ENCODE measurements around the gene SMCR8.

DNA sequence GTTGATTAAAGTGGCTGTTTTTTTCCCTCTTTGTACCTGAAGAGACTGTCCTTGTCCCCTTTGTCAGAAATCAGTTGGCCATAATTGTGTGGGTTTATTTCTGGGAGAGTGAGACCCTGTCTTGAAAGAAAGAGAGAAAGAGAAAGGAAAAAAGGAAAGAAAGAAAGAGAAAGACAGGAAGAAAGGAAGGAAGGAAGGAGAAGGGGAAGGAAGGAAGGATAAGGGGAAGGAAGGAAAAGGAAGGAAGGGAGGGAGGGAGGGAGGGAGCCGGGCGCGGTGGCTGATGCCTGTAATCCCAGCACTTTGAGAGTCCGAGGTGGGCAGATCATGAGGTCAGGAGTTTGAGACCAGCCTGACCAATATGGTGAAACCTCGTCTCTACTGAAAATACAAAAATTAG lies 55.7 kb downstream of the SMCR8 start:
- TF ChIP-seq, protein P1, sequence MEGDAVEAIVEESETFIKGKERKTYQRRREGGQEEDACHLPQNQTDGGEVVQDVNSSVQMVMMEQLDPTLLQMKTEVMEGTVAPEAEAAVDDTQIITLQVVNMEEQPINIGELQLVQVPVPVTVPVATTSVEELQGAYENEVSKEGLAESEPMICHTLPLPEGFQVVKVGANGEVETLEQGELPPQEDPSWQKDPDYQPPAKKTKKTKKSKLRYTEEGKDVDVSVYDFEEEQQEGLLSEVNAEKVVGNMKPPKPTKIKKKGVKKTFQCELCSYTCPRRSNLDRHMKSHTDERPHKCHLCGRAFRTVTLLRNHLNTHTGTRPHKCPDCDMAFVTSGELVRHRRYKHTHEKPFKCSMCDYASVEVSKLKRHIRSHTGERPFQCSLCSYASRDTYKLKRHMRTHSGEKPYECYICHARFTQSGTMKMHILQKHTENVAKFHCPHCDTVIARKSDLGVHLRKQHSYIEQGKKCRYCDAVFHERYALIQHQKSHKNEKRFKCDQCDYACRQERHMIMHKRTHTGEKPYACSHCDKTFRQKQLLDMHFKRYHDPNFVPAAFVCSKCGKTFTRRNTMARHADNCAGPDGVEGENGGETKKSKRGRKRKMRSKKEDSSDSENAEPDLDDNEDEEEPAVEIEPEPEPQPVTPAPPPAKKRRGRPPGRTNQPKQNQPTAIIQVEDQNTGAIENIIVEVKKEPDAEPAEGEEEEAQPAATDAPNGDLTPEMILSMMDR (IDR thresholded peaks at IDR 0.05), result no peak
- TF ChIP-seq EP300 (IDR thresholded peaks at IDR 0.05), result no peak

Measured in upper lobe of left lung (tissue), 4 donors.